Occipital lobe (tissue), 2 donors: ENCODE measurements around the gene MUC3A. TPM values are rescaled to one million over a fixed set of nuclear protein-coding genes. Genes with fewer than 3 reads are reported as not detected.

Source experiments
- DNase-seq: peaks from one replicate; lab custom pipeline; 2025; lab: John Stamatoyannopoulos, UW
- total RNA-seq: library from RNA; depleted of rRNA; stranded (reverse); fragments of >200 nt; gene quantifications from one replicate; pipeline ENCODE4 v1.2.3, GENCODE V29; 2014

MUC3A gene
- total RNA-seq, 1 donor from 2014 or later: 0.47 TPM

- no peak for DNase-seq
These were observed 5.2 kb upstream of the MUC3A start for GRCh38 chr7:100944138-100944537.

GRCh38 chr7:100946111-100946510 is 3.2 kb upstream of the MUC3A start:
- no peak for DNase-seq

GRCh38 chr7:100946766-100947365 is 2.5 kb upstream of the MUC3A start:
- DNase-seq: no peak

- no peak for DNase-seq
These were observed 1.5 kb upstream of the MUC3A start for GRCh38 chr7:100947792-100948191.

GRCh38 chr7:100949933-100950443 is 654 bp downstream of the MUC3A start:
- DNase-seq: no peak

- no peak for DNase-seq
These were observed 1.8 kb downstream of the MUC3A start for GRCh38 chr7:100951172-100951571.

- no peak for DNase-seq
These were observed 2.7 kb downstream of the MUC3A start for GRCh38 chr7:100951888-100952560.

GRCh38 chr7:100952641-100953040 is 3.3 kb downstream of the MUC3A start:
- no peak for DNase-seq

GRCh38 chr7:100957832-100958421 is 8.6 kb downstream of the MUC3A start:
- DNase-seq: no peak

GRCh38 chr7:100959894-100960293 is 10.6 kb downstream of the MUC3A start:
- no peak for DNase-seq

- no peak for DNase-seq
These were observed 13.2 kb downstream of the MUC3A start for GRCh38 chr7:100962537-100962936.

- no peak for DNase-seq
These were observed 14.1 kb downstream of the MUC3A start for GRCh38 chr7:100963386-100963785.

GRCh38 chr7:100963874-100964273 is 14.5 kb downstream of the MUC3A start:
- DNase-seq: no peak

GRCh38 chr7:100964630-100965029 is 15.3 kb downstream of the MUC3A start:
- DNase-seq: no peak

- no peak for DNase-seq
These were observed 15.8 kb downstream of the MUC3A start for GRCh38 chr7:100965045-100965722.

- DNase-seq: no peak
These were observed 16.6 kb downstream of the MUC3A start for GRCh38 chr7:100965723-100966541.

- no peak for DNase-seq
These were observed 17.4 kb downstream of the MUC3A start for GRCh38 chr7:100966542-100967291.

GRCh38 chr7:100967292-100967863 is 18.0 kb downstream of the MUC3A start:
- no peak for DNase-seq

- DNase-seq: no peak
These were observed 18.7 kb downstream of the MUC3A start for GRCh38 chr7:100968031-100968430.

- DNase-seq: no peak
These were observed 19.3 kb downstream of the MUC3A start for GRCh38 chr7:100968650-100969049.
